Ishikawa (cell line): Measurements from ENCODE around the gene GABRG3.
A peak's percentile ranks its signal among the peaks of the same experiment; 100 is the strongest.

Source experiments
- CEBPB ChIP-seq: IDR thresholded peaks from 2 replicates; pipeline ENCODE4 v1.6.1; 2012
- CREB1 ChIP-seq: IDR thresholded peaks from 2 replicates; pipeline ENCODE4 v1.6.1; 2012; ENCODE audit warnings: low read depth
- EGR1 ChIP-seq: IDR thresholded peaks from 2 replicates; pipeline ENCODE4 v1.6.1; 2012
- EP300 ChIP-seq: IDR thresholded peaks from 2 replicates; pipeline ENCODE4 v1.6.1; 2012; ENCODE audit warnings: borderline replicate concordance
- FOXM1 ChIP-seq: IDR thresholded peaks from 2 replicates; pipeline ENCODE4 v1.6.1; 2012; ENCODE audit warnings: low read depth, borderline replicate concordance
- MAX ChIP-seq: IDR thresholded peaks from 2 replicates; pipeline ENCODE4 v1.6.1; 2012
- NFIC ChIP-seq: IDR thresholded peaks from 2 replicates; pipeline ENCODE4 v1.6.1; 2012
- RAD21 ChIP-seq: IDR thresholded peaks from 2 replicates; pipeline ENCODE4 v1.6.1; 2012; ENCODE audit warnings: low read depth
- REST ChIP-seq: IDR thresholded peaks from 2 replicates; pipeline ENCODE4 v1.6.1; 2012; ENCODE audit warnings: low read depth, mild to moderate bottlenecking
- TAF1 ChIP-seq: IDR thresholded peaks from 2 replicates; pipeline ENCODE4 v1.6.1; 2012; ENCODE audit warnings: low read depth, mild to moderate bottlenecking
- TCF12 ChIP-seq: IDR thresholded peaks from 2 replicates; pipeline ENCODE4 v1.6.1; 2012; ENCODE audit warnings: low read depth
- TEAD4 ChIP-seq: IDR thresholded peaks from 2 replicates; pipeline ENCODE4 v1.6.1; 2012
- USF1 ChIP-seq: IDR thresholded peaks from 2 replicates; pipeline ENCODE4 v1.6.1; 2012
- YY1 ChIP-seq: IDR thresholded peaks from 2 replicates; pipeline ENCODE4 v1.6.1; 2012; ENCODE audit warnings: low read depth
- ZBTB7A ChIP-seq: IDR thresholded peaks from 2 replicates; pipeline ENCODE4 v1.6.1; 2012; ENCODE audit warnings: low read depth

GABRG3 gene

GRCh38 chr15:27054426-27054825, 83.4 kb downstream of the GABRG3 start:
- no peak for TF ChIP-seq TEAD4
- TF ChIP-seq RAD21 = no peak
- TF ChIP-seq ZBTB7A = no peak
- TF ChIP-seq TCF12 = no peak
- TF ChIP-seq MAX = no peak
- TF ChIP-seq YY1 = no peak
- no peak for TF ChIP-seq EGR1
- TF ChIP-seq CREB1 = no peak
- no peak for TF ChIP-seq TAF1
- TF ChIP-seq FOXM1 = no peak
- no peak for TF ChIP-seq USF1
- TF ChIP-seq CEBPB = no peak
- no peak for TF ChIP-seq NFIC
- TF ChIP-seq REST = no peak
- no peak for TF ChIP-seq EP300

- TF ChIP-seq ZBTB7A (no peak), TAF1 (no peak), USF1 (no peak), YY1 (no peak), EP300 (no peak), TCF12 (no peak), NFIC (no peak), FOXM1 (no peak), MAX (no peak), EGR1 (no peak), REST (no peak), CEBPB (no peak), RAD21 (no peak)
These were observed 87.1 kb downstream of the GABRG3 start for GRCh38 chr15:27057904-27058645.

GRCh38 chr15:27058939-27059338, 88.0 kb downstream of the GABRG3 start:
- TF ChIP-seq USF1 (no peak), ZBTB7A (no peak), TAF1 (no peak), TCF12 (no peak), YY1 (no peak)

- TF ChIP-seq FOXM1 (no peak), YY1 (no peak), RAD21 (0 out of 2 replicates have a peak, but pooled peaks have one; percentile 11), TEAD4 (no peak)
These were observed 88.7 kb downstream of the GABRG3 start for GRCh38 chr15:27059610-27060202.

GRCh38 chr15:27061739-27062138, 90.8 kb downstream of the GABRG3 start:
- TF ChIP-seq TCF12 (no peak), RAD21 (no peak), TEAD4 (no peak), FOXM1 (no peak), MAX (no peak)

- TF ChIP-seq RAD21 (no peak), NFIC (no peak), EGR1 (no peak), FOXM1 (no peak), TEAD4 (no peak), ZBTB7A (no peak), USF1 (no peak), CEBPB (no peak), TCF12 (no peak), EP300 (no peak), MAX (no peak)
These were observed 92.0 kb downstream of the GABRG3 start for GRCh38 chr15:27062951-27063350.
